Activated B cell treated with CpG ODN at 0.5 μM for 24 hours (primary cell): ENCODE measurements around the gene USP24. TPM values are rescaled to one million over a fixed set of nuclear protein-coding genes. Genes with fewer than 3 reads are reported as not detected.

Experiments used
- ATAC-seq: fragments of 200-7000 bp; cut with Tn5 transposase; one replicate; pipeline ENCODE4 v1.10.0; 2021; ENCODE audit warnings: low read depth, mild to moderate bottlenecking, moderate library complexity
- CTCF ChIA-PET: fragments of 350-600 bp; sonication (Branson Sonifier 250); formaldehyde crosslinking; loops from one replicate; lab custom pipeline; 2021; ENCODE audit warnings: antibody characterized with exemption; lab: Charles Lee
- POLR2A ChIA-PET: fragments of 350-600 bp; sonication (Branson Sonifier 250); formaldehyde crosslinking; loops from one replicate; lab custom pipeline; 2021; ENCODE audit warnings: antibody characterized with exemption; lab: Charles Lee
- DNase-seq: peaks from one replicate; pipeline ENCODE4 v3.0.0; 2022
- H3K27ac Mint-ChIP-seq: one replicate; pipeline ENCODE4 v1.8.0; 2020; ENCODE audit warnings: mixed read lengths
- H3K27me3 Mint-ChIP-seq: one replicate; pipeline ENCODE4 v1.8.0; 2021; ENCODE audit warnings: mixed read lengths
- H3K36me3 Mint-ChIP-seq: one replicate; pipeline ENCODE4 v1.8.0; 2021; ENCODE audit warnings: low read depth, mixed read lengths
- H3K4me1 Mint-ChIP-seq: one replicate; pipeline ENCODE4 v1.8.0; 2021; ENCODE audit warnings: mixed read lengths
- H3K4me3 Mint-ChIP-seq: one replicate; pipeline ENCODE4 v1.8.0; 2020; ENCODE audit warnings: mild to moderate bottlenecking, mixed read lengths
- H3K9me3 Mint-ChIP-seq: one replicate; pipeline ENCODE4 v1.8.0; 2020; ENCODE audit warnings: mixed read lengths
- intact Hi-C: fragments of 100-400 bp; cut with micrococcal nuclease; formaldehyde crosslinking; loops from one replicate; pipeline ENCODE4 v1.15.1; 2024
- total RNA-seq: library from RNA; stranded (reverse); gene quantifications from 2 replicates; pipeline ENCODE4 v1.2.3, GENCODE V29; 2022
- TF ChIP-seq, protein P1 (sequence below): fragments of 200-600 bp; IDR thresholded peaks from one replicate; pipeline ENCODE4 v1.8.0; 2022; ENCODE audit warnings: antibody characterized with exemption, mild to moderate bottlenecking

USP24 gene
- total RNA-seq, 1 donor from 2014 or later: 91.4 TPM

- Mint-ChIP-seq H3K27ac (no peak overlapping the region), H3K4me3 (no peak overlapping the region), H3K36me3 (no peaks in the 10 kb centered on the region), H3K4me1 (no peaks in the 10 kb centered on the region), H3K27me3 (peaks cover 17% of the 10 kb centered on the region), H3K9me3 (no peaks in the 10 kb centered on the region)
- DNase-seq: no peak
- TF ChIP-seq, protein P1, sequence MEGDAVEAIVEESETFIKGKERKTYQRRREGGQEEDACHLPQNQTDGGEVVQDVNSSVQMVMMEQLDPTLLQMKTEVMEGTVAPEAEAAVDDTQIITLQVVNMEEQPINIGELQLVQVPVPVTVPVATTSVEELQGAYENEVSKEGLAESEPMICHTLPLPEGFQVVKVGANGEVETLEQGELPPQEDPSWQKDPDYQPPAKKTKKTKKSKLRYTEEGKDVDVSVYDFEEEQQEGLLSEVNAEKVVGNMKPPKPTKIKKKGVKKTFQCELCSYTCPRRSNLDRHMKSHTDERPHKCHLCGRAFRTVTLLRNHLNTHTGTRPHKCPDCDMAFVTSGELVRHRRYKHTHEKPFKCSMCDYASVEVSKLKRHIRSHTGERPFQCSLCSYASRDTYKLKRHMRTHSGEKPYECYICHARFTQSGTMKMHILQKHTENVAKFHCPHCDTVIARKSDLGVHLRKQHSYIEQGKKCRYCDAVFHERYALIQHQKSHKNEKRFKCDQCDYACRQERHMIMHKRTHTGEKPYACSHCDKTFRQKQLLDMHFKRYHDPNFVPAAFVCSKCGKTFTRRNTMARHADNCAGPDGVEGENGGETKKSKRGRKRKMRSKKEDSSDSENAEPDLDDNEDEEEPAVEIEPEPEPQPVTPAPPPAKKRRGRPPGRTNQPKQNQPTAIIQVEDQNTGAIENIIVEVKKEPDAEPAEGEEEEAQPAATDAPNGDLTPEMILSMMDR: no peak
- no peak for ATAC-seq
- CTCF ChIA-PET: no interaction called here
- POLR2A ChIA-PET: no interaction called here
- intact Hi-C loops: no loop called here
Measured at GRCh38 chr1:55045430-55045829, 169.7 kb downstream of the USP24 start.

- Mint-ChIP-seq H3K9me3 (no peaks in the 10 kb centered on the region), H3K36me3 (no peaks in the 10 kb centered on the region), H3K27ac (no peak overlapping the region), H3K27me3 (peaks cover 23% of the 10 kb centered on the region), H3K4me3 (no peak overlapping the region), H3K4me1 (no peaks in the 10 kb centered on the region)
- CTCF ChIA-PET: no interaction called here
- POLR2A ChIA-PET: no interaction called here
- no peak for ATAC-seq
- intact Hi-C loops: no loop called here
- no peak for DNase-seq
- TF ChIP-seq, protein P1: no peak
Measured at GRCh38 chr1:55044617-55045397, 170.4 kb downstream of the USP24 start.

- no peaks in the 10 kb centered on the region for H3K36me3 Mint-ChIP-seq
- POLR2A ChIA-PET: no interaction called here
- DNase-seq: no peak
- peaks cover 27% of the 10 kb centered on the region for H3K27me3 Mint-ChIP-seq
- TF ChIP-seq, protein P1: no peak
- H3K4me1 Mint-ChIP-seq: no peaks in the 10 kb centered on the region
- H3K27ac Mint-ChIP-seq: no peak overlapping the region
- H3K4me3 Mint-ChIP-seq: no peak overlapping the region
- no peak for ATAC-seq
- no peaks in the 10 kb centered on the region for H3K9me3 Mint-ChIP-seq
- intact Hi-C loops: no loop called here
- CTCF ChIA-PET: no interaction called here
Measured at GRCh38 chr1:55043726-55044125, 171.4 kb downstream of the USP24 start.

DNA sequence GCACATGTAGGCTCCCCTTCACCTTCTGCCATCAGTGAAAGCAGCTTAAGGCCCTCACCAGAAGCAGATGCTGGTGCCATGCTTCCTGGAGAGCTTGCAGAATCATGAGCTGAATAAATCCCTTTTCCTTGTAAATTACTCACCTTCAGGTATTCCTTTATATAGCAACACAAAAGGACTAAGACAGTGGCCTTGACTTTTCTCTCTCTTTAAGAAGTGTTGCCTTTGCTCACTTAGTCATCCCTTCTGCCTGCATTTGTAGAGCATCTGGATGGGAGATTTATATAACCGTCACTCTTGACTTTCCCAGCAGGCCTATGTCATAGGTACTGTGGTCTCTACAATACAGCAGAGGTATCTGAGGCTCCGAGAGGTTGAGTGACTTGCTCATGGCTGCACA lies 172.2 kb downstream of the USP24 start:
- intact Hi-C loops: no loop called here

GRCh38 chr1:55041613-55042012 lies 173.6 kb downstream of the USP24 start:
- ChIA-PET CTCF (no interaction called here), POLR2A (no interaction called here)
- Mint-ChIP-seq H3K27me3 (peaks cover 43% of the 10 kb centered on the region), H3K27ac (no peak overlapping the region), H3K4me3 (no peak overlapping the region), H3K4me1 (no peaks in the 10 kb centered on the region), H3K9me3 (no peaks in the 10 kb centered on the region), H3K36me3 (no peaks in the 10 kb centered on the region)
- ATAC-seq (no peak), DNase-seq (no peak)
- intact Hi-C loops: no loop called here
- TF ChIP-seq, protein P1: no peak

More for the DNA sequence above, 172.2 kb downstream of the USP24 start:
- no peak for DNase-seq
- Mint-ChIP-seq H3K36me3 (no peaks in the 10 kb centered on the region), H3K27ac (no peak overlapping the region), H3K27me3 (peaks cover 33% of the 10 kb centered on the region), H3K4me3 (no peak overlapping the region), H3K9me3 (no peaks in the 10 kb centered on the region), H3K4me1 (no peaks in the 10 kb centered on the region)
- POLR2A ChIA-PET: no interaction called here
- CTCF ChIA-PET: no interaction called here
- TF ChIP-seq, protein P1: no peak
- ATAC-seq: no peak
